Right kidney (tissue), 1 donor: ENCODE data around the gene SETX.
A peak's percentile ranks its signal among the peaks of the same experiment; 100 is the strongest.
"Not testable (repeated sequence)": the region's sequence is repeated elsewhere in the genome, so short reads cannot be mapped to it uniquely, and the experiment has no call there.

Source experiments
- DNase-seq: peaks from one replicate; pipeline ENCODE4 v3.0.0-alpha.2; 2016

SETX gene

DNA sequence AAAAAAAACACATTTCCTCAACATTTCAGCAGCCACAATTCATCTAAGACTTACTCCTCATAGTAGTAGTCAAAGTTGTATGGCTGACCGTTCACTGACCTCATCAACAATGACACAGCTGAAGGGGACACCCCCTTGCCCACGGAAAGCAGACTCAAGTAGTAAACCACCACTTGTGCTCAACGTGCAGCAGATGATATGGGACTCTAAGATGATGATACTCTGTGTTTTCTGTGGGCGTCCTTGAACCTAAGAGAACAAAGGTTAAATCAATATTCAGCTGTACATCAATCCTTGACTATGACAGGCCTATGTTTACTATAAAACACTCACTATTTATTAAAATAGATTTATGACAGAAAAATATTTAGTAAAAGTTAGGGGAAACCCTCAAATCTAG lies 71.6 kb downstream of the SETX start:
- DNase-seq = no peak

DNA sequence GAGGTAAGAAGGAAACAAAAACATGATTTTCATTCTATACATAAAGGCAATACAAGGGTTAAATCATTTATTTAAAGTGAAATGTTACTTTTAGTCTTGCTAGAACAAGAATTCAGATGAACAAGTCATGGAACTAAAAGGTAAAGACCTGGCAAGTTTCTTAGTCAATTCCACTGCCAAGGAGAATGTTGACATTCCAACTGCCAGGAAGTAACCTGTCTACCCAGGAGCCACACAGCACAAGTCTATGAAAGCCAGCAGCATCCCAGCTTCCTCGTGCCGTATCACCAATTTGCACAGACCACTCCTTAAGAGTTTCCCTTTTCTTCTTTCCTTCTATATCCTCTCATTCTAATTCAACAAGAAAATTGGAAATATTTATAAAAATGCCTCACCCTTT lies 79.9 kb downstream of the SETX start:
- no peak for DNase-seq

DNA sequence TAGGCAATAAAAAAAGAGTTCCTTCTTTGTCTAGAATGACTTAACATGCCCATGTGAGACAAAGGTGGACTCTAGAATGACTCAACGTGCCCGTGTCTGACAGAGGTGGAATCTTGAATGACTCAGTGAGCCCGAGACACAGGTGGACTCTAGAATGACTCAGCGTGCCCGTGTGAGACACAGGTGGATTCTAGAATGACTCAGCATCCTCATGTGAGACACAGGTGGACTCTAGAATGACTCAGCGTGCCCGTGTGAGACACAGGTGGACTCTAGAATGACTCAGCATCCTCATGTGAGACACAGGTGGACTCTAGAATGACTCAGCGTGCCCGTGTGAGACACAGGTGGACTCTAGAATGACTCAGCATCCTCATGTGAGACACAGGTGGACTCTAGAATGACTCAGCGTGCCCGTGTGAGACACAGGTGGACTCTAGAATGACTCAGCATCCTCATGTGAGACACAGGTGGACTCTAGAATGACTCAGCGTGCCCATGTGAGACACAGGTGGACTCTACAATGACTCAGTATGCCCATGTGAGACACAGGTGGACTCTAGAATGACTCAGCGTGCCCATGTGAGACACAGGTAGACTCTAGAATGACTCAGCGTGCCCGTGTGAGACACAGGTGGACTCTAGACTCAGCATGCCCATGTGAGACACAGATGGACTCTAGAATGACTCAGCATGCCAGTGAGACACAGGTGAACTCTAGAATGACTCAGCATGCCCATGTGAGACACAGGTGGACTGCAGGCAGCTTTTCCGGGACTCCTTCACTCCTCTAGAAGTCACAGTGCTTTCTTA lies 84.9 kb downstream of the SETX start:
- DNase-seq = not testable (repeated sequence)

DNA sequence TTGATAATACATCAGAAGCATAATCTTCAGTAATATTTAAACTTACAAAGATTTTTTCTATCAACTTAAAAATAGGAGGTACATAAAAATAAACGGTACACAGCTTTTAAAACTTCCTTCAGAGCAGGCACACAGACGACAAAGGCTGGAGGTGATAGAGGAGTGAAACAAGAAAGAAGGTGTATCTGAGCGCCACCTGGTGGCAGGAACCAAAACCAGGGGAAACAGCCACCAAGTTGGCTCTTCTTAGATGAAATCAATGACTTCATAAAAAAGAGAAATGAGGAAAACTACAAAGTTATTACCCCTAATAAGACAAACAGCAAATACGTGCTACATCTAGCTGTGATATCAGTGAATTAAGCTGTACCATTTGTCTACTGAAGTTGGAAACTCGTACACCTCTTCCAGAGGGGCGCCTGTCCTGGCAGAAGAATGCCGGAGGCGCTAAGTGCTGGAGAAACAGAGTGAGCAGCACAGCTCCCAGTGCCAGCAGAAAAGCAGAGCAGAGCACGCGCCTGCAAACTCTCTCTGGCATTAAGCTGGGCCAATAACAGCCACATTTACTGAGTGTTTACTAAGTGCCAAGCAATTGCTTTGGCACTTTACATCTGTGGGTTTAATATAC lies 85.9 kb downstream of the SETX start:
- peak; percentile 40 for DNase-seq

DNA sequence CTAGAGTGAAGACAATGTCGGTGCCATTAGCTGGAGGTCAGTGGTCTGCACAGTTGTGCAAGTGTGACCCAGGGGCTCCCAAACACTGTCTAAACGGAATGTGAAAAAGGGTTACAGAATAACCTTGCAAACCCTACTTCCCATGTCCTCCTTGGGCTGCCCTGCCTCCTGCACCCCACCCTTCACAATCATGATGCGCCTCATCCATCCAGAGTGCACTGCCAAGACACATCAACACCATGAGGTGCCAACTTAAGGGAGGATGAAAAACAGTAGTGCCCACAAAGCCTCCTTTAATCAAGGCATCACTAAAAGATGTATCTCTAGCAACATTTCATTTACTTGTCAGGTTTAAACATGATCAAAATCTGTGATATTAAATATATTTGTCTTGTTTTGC lies 87.1 kb downstream of the SETX start:
- no peak for DNase-seq

DNA sequence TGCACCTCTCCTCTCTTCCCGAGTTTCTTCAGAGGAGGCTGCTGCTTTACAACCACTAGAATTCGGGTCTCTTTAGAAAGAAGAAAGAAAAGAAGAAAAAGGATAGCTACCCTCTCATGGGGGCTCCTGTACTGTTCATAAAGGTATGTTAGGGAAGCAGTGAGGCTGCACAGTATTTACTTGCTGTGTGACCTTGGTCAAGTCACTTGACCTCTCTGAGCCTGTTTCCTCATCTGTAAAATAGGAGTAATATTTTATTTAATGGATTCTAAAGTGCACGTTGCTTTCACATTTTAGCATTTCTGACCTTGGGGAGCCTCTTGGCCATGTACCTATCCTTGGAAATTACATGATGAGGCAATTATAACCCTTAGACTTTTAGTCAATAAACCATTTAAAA lies 88.8 kb downstream of the SETX start:
- DNase-seq = no peak

DNA sequence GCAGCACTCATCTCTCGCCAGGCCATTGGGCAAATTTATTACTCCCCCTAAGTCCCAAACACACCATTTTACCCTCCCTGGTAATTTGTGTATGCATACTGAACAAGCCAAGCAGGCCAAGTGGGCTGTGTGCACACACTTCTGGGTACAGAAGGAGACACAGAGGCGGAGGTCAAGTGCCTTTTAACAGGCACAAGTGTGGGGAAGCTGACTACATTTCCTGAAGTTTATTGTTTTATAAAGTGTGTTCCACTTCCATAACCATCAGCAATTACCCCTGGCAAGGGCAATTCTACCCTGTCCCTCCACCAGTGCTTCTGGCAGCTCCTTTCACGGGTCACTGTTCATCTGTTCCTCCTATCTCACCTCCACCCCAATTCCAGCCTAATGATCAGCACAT lies 93.9 kb downstream of the SETX start:
- DNase-seq = no peak

DNA sequence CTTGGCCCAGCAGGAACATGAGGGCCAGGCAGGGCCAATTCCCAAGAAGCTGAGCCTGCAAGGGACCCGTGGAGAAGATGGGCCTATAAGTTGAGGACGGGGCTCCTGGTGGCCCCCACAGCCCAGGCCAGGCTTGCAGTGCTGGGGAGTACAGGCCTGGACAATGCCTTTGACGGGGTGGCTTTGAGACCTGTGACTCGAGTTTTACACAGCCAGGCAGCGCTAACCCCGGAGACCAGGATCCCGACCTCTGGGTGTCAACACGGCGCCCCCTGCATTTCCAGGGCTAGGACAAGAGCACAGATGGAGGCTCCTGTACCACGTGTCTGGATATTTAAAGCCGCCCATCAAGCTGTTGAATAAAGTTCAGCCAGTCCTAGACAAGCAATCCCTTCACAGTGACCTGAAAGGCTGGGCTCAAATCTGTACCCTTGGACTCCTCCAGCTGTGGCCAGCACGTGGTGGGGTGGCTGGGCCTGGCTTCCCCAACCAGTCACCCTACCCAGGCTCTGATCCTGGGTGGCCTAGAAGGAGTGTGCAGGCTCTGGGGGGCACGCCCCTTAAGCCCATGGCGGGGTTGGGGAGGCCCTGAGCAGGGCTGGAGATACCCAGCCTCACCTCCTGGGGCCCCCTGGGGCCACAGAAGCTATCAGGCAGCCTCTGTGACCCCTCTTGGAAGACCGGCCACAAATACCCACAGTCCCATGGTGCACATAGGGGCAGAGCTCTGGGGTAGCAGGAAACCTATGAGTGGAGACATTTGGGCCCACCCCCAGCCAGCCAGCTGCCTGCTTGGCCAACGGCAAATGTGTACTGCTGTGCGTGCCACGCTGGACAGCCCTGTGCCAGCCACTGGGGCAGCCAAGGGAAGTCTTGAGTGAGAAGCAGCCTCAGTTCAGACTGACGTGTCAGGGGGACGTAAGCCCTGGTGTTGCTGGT lies 104.2 kb downstream of the SETX start:
- no peak for DNase-seq

DNA sequence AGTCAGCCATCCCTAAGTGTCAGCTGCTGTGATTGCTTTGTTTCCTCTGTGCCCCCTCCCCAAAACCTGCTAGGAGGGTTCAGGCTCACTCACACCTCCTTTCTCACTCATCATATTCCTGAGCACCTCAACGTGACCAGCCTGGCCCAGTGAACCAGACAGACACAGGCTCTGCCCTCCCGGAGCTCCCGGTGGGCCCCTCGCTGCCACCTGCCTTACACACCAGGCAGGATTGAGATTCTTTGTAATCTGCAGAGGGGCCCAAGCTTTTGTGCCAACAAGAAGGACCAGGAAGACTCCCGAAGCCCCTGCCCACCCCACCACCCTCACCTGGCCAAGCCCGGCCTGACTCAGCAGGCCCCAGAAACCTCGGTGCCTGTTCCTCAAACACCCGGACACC lies 105.1 kb downstream of the SETX start:
- DNase-seq = no peak

DNA sequence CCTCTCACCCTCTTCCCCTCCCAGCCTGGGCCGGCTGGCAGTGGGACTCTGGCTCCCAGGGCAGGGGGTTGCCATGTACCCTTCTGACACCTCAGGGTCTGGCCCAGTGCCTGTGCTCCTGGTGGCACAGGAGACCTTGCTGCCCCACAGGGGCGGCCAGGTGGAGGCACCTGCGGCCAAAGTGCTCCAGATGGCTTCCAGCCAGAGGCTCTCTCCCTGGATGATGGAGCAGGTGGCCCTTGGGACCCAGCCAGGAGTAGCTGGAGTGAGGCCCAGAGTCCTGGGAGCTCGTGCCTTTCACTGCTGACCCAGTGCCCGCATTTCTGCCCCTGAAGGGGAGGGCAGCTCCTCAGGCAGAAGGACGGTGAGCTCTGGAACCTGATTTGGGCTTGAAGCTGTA lies 105.7 kb downstream of the SETX start:
- DNase-seq = no peak

DNA sequence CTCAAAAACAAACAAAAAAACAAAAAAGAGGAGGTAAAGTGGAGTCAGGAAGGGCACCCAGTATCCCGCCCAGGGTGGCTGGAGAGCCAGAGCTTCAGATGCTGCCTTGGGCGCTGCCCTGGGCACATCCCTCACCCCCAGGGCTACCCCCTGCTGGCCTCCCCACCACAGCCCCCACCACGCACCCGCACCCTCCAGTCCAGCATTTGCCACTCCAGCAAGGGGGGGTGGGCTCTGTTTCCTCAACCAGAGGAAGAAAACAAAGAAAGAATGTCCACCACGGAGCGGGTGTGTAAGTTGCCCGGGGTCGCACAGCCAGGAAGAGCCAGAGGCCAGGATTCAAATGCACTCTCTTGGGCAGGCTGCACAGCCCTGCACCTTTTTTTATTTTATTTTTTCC lies 106.8 kb downstream of the SETX start:
- no peak for DNase-seq

DNA sequence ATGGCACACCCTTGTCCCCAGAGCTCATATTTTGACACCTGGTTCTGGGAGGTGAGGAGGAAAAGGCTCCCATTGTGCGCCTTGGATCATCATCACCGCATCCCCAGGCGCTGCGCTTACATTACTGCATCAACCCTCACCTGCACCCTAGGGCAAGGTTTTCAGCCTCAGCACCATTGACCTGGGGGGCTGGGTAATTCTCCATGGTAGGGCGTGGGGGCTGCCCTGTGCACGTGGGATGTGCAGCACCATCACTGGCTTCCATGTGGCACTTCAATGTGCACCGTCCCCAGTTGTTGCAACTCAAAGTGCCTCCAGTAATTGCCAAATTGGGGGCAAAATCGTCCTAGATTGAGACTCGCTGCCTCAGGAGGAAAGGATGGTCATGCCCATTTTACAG lies 109.3 kb downstream of the SETX start:
- DNase-seq = no peak

DNA sequence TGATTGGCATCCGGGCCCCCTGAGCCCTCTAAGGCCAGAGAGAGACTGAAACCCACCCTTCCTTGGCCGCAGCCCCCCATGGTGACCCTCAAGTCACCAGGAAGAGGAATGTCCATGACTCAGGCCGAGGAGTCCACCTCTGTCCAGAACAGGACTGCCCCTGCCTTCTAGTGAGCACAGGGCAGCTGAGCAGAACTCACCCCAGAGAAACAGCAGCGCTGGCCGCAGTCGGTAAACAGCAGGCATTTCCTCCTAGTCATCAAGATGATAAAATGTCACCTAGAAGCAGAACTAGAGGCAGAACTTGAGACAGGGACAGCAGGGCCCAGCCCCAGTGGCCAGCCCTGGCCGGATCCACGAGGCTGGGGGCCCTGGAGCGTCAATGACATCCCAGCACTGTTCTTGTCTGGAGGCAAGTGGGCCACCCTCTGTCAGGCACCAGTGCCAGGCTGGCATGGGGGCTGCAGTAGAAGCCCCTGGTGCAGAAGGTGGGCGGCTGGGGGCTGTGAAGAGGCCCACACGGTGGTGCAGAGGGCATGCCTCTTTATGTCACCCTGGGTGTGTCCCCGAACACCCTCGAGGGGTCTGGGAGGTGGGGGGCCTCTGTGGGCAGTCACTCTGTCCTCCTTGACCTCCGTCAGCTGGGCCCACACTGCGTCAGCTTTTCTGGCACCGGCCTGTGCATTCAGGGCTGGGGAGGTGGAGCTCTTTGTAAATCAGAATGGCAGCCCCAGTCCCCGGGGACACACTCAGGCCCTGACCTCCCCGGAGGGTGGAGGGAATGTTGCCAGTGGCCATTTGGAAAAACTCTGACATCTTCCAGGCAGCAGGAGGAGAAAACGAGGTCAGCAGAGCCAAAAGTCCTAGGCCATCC lies 110.0 kb downstream of the SETX start:
- DNase-seq = peak; percentile 27

DNA sequence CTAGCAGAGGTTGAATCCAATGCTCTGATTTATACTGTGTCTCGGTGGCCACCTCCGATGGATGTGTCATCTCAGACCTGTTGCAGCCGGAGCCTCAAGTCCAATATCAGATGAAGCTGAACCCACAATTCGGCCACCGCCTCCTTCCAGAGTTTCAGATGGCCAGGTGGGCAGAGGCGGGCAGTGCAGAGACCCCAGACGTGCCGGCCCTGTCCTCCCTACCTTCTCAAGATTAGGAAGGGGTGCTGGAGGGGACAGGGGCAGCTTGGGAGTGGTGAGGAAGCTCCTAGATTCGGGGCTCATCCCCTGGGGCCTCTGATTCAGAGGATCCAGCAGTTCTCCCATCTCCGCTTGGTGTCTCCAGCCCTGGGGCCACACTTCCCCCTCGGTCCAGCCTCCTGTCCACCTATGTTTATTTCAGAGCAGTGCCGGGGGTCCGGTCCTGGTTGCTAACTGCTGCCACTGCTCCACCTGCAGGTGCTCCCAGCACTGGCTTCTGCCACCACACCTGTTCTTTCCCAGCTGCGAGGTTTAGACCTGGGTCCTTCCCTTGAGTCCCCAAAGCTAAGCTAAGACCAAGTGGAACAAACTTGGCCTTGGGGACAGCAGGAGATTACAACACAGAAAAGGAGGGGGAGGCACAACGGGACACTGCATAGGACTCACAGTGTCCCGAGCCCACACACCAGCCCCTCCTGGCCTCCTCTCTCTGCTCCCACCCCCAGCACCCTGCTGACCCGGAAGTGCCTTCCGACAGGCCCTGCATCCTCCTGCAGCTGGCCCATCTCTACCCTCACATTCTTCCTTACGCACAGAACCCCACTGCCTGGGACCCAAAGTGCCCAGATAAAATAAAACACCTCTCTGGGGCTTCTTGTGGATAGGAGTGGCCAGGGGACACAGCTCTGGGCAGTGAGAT lies 111.4 kb downstream of the SETX start:
- DNase-seq = no peak

DNA sequence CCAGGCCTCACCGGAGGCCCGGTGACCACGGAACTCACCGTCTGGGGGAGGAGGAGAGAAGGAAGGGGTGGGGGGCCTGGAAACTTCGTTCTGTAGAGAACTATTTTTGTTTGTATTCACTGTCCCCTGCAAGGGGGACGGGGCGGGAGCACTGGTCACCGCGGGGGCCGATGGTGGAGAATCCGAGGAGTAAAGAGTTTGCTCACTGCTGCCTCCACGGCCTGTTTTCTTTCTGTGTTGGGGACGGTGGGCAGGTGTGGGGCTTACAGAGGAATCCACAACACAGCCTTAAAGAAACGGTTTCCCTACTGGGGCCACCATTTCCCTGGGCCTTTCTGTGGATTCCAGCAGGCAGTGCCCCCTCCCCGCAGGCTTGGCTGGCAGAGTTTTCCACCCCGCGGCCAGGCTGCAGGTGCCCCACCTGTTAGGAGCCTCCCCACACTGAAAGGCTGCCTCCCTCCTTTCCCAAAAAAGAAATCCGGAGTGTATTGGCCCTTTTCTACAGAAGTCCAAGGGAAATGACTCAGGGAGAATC lies 112.1 kb downstream of the SETX start:
- DNase-seq = no peak

DNA sequence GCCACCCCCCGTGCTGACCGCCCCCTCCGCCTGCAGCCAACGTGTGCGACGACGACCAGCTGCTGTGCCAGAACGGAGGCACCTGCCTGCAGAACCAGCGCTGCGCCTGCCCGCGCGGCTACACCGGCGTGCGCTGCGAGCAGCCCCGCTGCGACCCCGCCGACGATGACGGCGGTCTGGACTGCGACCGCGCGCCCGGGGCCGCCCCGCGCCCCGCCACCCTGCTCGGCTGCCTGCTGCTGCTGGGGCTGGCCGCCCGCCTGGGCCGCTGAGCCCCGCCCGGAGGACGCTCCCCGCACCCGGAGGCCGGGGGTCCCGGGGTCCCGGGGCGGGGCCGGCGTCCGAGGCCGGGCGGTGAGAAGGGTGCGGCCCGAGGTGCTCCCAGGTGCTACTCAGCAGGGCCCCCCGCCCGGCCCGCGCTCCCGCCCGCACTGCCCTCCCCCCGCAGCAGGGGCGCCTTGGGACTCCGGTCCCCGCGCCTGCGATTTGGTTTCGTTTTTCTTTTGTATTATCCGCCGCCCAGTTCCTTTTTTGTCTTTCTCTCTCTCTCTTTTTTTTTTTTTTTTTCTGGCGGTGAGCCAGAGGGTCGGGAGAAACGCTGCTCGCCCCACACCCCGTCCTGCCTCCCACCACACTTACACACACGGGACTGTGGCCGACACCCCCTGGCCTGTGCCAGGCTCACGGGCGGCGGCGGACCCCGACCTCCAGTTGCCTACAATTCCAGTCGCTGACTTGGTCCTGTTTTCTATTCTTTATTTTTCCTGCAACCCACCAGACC lies 112.8 kb downstream of the SETX start:
- peak; percentile 79 for DNase-seq

DNA sequence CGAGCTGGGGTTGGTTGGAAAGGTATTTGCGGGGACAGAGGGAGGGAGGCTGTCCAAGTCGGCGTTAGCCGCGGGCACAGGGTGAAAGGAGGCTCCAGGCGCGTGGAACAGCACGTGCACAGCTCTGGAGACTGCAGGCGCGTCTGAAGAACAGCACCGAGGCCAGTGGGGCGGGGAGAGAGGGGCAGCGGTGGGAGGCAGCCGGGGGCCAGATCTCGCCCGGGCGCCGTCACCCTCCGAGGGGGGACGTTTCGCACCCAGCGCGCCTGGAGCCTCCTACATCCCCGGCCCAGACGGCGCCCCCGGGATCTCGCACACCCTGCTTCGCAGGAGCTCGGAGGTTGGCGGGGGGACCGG lies 113.3 kb downstream of the SETX start:
- DNase-seq = peak; percentile 63

DNA sequence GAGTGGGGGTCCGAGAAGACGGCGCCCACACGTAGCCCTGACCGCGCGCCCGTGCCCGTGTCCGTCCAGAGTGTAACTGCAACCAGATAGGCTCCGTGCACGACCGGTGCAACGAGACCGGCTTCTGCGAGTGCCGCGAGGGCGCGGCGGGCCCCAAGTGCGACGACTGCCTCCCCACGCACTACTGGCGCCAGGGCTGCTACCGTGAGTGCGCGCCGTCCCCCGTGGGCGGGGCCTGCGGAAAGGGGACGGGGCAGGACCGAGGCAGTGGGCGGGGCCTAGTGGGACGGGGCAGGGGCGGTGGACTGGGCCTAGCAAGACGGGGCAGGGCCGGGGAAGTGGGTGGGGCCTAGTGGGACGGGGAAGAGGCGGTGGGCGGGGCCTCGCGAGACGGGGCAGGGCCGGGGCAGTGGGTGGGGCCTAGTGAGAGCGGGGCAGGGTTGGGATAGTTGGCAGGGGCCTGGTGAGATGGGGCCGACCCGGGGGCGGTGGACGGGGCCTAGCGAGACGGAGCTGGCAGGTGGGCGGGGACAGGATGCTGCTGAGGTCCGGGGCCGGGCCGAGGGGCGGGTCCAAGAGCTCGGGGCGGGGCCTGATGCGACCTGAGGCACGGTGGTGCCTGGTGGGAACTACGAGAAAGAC lies 113.8 kb downstream of the SETX start:
- DNase-seq = peak; percentile 64
